MM.1S (cell line): ENCODE data around the gene EIF1B.

Source experiments
- EZH2 ChIP-seq: fragments of 300-600 bp; sonication (generic); optimal IDR thresholded peaks from 2 replicates; pipeline ENCODE3; 2017; ENCODE audit warnings: low read depth, mild to moderate bottlenecking, antibody characterized with exemption, low read length, mixed read lengths
- EZH2phosphoT487 ChIP-seq: fragments of 300-600 bp; sonication (generic); IDR thresholded peaks from 2 replicates; pipeline ENCODE4 v1.6.1; 2018; ENCODE audit warnings: antibody characterized with exemption, low read length
- TF ChIP-seq, protein P1 (sequence below): fragments of 300-600 bp; sonication (generic); IDR thresholded peaks from 2 replicates; pipeline ENCODE4 v1.5.1; 2016; ENCODE audit warnings: antibody characterized with exemption, low read length, mixed read lengths

DNA sequence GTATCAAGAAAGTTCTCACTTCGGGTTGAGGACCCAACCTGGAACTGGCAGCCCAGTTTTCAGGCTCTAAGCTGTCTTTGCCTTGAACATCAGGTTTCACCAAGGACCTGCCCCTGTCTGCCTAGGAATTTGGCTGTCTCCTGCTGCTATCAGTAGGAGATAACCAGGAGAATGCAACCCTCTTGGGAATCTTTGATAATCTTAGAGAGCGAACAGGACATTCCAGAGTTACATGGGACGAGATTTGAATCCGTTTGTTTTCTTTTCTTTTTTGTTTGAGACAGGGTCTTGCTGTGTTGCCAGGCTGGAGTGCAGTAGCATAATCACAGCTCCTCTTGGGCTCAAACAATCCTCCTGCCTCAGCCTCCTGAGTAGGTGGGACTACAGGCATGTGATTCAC lies 18.0 kb upstream of the EIF1B start:
- TF ChIP-seq EZH2 (no peak), EZH2phosphoT487 (no peak)
- TF ChIP-seq, protein P1, sequence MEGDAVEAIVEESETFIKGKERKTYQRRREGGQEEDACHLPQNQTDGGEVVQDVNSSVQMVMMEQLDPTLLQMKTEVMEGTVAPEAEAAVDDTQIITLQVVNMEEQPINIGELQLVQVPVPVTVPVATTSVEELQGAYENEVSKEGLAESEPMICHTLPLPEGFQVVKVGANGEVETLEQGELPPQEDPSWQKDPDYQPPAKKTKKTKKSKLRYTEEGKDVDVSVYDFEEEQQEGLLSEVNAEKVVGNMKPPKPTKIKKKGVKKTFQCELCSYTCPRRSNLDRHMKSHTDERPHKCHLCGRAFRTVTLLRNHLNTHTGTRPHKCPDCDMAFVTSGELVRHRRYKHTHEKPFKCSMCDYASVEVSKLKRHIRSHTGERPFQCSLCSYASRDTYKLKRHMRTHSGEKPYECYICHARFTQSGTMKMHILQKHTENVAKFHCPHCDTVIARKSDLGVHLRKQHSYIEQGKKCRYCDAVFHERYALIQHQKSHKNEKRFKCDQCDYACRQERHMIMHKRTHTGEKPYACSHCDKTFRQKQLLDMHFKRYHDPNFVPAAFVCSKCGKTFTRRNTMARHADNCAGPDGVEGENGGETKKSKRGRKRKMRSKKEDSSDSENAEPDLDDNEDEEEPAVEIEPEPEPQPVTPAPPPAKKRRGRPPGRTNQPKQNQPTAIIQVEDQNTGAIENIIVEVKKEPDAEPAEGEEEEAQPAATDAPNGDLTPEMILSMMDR, result no peak
